ENCODE results near the gene CRLF3. TPM values are rescaled to one million over a fixed set of nuclear protein-coding genes. Genes with fewer than 3 reads are reported as not detected.
"Not testable (repeated sequence)": the region's sequence is repeated elsewhere in the genome, so short reads cannot be mapped to it uniquely, and the experiment has no call there.

CRLF3 gene
- total RNA-seq, 1 donor from 2014 or later: 15.7 TPM

GRCh38 chr17:30814860-30815259, 9.6 kb downstream of the CRLF3 start:
- DNase-seq: not testable (repeated sequence)

DNA sequence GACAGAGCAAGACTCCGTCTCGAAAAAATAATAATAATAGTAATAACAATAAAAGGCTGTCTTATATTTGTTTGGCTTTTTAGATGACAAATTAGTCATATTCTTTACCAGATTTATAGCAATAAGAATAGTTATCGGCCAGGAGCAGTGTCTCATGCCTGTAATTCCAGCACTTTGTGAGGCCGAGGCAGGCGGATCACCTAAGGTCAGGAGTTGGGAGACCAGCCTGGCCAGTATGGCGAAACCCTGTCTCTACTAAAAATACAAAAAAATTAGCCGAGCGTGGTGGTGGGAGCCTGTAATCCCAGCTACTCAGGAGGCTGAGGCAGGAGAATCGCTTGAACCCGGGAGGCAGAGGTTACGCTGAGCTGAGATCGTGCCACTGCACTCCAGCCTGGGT, 10.3 kb downstream of the CRLF3 start:
- not testable (repeated sequence) for DNase-seq

GRCh38 chr17:30812218-30813177, 12.0 kb downstream of the CRLF3 start:
- no peak for DNase-seq

DNA sequence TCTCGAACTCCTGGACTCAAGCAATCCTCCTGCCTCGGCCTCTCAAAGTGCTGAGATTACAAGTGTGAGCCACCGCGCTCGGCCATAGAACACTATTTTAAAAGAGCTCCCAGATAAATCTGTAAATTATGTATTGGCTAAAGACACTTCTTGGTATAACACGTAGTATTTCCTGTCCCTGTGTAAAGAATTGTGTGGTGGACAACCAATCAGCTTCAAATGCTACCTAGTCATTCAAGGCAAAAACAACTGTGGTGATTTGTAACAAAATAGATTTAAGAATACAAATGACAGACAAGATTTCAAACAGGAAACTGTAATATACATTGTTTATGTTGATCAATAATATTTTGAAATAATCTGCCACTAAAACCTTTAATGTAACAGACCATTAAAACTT, 14.6 kb downstream of the CRLF3 start:
- no peak for DNase-seq

DNA sequence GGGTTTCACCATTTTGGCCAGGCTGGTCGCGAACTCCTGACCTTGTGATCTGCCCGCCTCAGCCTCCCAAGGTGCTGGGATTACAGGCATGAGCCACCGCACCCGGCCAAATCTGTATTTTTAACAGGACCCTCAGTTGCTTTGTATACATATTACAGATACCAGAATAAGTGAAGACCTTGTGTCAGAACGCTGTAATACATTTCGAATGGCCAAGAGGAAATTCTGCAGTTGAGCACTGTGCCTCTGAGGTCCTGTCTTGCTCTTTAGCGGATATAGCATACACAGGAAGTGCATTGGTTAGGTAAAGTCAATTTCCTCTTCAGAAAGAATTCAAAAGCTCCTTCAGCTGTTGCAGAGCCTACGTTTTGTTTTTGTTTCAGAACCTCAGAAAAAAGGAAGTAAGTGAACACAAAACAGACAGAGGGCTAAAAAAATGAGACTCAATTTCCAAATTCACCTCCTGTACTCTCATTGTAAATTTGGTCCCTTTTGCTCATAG, 15.7 kb downstream of the CRLF3 start:
- no peak for DNase-seq

GRCh38 chr17:30807896-30808295, 16.6 kb downstream of the CRLF3 start:
- DNase-seq: no peak

DNA sequence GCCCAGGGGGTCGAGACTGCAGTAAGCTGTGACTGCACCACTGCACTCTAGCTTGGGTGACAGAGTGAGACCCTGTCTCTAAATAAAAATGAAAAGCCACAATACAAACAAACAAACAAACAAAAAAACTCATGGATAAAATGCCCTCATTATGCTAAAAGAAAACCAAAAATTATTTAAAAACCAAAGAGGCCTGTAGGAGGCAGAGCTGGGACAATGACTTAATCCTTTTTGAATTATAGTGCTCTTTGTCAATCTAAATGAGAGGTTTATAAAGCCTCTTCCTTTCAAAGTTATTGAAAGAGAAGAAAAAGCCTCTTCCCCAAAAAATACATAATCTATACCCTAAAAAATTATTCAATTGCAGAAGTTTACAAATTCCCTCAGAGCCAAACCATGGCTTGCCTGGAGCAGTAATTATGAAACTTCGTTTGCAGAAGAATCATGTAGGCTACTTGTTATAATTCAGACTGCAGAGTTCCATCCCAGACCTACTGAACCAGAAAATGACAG, 18.5 kb downstream of the CRLF3 start:
- no peak for DNase-seq

- DNase-seq: no peak
These were observed 22.8 kb downstream of the CRLF3 start for GRCh38 chr17:30801671-30802070.

- DNase-seq: no peak
These were observed 28.5 kb downstream of the CRLF3 start for GRCh38 chr17:30796016-30796415.

- no peak for DNase-seq
These were observed 30.1 kb downstream of the CRLF3 start for GRCh38 chr17:30794372-30794771.

DNA sequence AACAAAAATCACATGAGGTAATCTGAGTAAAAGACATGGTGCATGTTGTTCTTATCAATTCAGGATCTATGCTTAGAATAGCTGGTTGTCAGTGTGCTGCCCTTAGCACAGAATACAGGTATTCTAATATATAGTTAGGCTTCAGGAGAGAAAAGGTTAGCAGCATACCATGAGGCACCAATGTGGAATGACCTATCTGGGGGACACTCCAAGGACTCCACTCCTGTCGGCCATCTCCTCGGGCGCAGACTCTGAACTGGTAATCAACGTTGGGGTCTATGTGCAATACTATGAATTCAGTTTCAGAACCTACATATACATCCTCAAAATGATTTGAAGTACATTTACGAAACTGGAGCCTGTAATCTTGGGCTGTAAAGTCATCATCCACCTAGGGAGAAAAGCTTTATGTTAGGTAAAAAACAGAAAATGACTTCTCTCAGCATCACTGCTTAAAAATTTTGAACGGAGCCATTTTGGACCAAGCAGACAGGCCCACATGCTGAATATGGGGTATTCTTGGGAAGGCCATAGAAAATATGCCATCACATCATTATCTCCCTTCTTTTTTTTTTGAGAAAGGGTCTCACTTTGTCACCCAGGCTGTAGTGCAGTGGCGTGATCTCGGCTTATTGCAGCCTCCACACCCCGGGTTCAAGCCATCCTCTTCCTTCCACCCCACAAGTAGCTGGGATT, 31.1 kb downstream of the CRLF3 start:
- no peak for DNase-seq

DNA sequence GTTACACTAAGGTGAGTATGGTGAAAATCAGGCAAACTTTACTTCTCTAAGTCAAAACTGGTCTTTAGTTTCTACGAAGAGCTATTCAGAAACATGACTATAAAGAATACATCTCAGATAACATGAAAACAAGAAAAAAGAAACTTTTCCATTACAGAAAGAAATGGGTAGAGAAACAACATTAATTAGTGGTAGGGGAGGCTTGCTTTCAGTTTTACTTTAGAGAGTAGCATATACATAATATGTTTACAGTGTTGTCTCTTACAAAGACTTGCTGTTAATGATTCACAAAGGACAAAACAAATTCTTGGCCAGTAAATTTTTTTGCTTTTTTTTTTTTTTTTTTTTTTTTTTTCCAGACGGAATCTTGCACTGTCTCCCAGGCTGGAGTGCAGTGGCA, 34.2 kb downstream of the CRLF3 start:
- DNase-seq: no peak

GRCh38 chr17:30788918-30789317, 35.6 kb downstream of the CRLF3 start:
- no peak for DNase-seq

DNA sequence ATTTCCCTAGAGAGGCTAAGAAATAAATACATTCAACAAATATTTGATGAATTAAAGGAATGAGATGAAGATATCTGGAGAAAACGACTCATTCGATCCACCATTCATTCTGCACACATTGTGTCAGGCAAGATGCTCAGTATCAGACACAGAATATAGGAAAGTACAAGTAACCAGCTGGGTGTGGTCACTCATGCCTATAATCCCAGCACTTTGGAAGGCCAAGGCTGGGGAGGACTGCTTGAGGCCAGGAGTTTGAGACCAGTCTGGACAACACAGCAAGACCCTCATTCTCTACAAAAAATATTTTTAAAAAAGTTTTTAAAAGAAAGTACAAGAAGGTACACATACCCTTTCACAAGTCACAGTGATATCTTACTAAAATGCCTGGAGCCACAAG, 42.3 kb downstream of the CRLF3 start:
- no peak for DNase-seq

GRCh38 chr17:30780343-30780742, 44.1 kb downstream of the CRLF3 start:
- DNase-seq: no peak

- DNase-seq: not testable (repeated sequence)
These were observed 55.7 kb downstream of the CRLF3 start for GRCh38 chr17:30768771-30769170.

- DNase-seq: not testable (repeated sequence)
These were observed 56.7 kb downstream of the CRLF3 start for GRCh38 chr17:30767641-30768404.

DNA sequence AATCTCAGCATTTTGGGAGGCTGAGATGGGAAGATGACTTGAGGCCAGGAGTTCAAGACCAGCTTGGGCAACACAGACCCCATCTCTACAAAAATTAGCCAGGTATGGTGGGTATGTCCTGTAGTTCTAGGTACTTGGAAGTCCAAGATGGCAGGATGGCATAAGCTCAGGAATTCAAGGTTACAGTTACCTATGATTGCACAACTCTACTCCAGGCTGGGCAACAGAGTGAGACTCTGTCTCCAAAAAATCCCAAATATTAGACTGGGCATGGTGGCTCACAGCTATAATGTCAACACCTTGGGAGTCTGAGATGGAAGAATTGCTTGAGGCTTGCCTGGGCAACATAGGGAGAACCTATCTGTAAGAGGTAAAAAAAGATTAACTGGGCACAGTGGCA, 63.4 kb downstream of the CRLF3 start:
- DNase-seq: no peak

- DNase-seq: not testable (repeated sequence)
These were observed 71.2 kb downstream of the CRLF3 start for GRCh38 chr17:30753291-30753690.

- not testable (repeated sequence) for DNase-seq
These were observed 73.5 kb downstream of the CRLF3 start for GRCh38 chr17:30750982-30751381.

DNA sequence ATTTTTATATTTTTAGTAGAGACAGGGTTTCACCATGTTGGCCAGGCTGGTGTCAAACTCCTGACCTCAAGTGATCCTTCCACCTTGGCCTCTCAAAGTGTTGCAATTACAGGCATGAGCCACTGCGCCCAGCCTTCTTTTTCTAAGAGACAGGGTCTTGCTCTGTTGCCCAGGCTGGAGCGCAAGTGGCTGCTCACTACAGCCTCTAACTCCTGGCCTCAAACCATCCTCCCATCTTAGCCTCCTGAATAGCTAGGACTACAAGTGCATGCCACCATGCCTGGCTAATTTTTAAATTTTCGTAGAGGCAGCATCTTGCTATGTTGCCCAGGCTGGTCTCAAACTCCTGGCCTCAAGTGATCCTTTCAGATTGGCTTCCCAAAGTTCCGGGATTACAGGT, 76.9 kb downstream of the CRLF3 start:
- not testable (repeated sequence) for DNase-seq

- not testable (repeated sequence) for DNase-seq
These were observed 81.8 kb downstream of the CRLF3 start for GRCh38 chr17:30742669-30743068.

All from skin of body (tissue), 2 donors.